Measurements from ENCODE around the gene TOR2A. TPM values are rescaled to one million over a fixed set of nuclear protein-coding genes. Genes with fewer than 3 reads are reported as not detected.

Gene TOR2A
- total RNA-seq, 1 experiment from 2014 or later: 16.4 TPM

DNA sequence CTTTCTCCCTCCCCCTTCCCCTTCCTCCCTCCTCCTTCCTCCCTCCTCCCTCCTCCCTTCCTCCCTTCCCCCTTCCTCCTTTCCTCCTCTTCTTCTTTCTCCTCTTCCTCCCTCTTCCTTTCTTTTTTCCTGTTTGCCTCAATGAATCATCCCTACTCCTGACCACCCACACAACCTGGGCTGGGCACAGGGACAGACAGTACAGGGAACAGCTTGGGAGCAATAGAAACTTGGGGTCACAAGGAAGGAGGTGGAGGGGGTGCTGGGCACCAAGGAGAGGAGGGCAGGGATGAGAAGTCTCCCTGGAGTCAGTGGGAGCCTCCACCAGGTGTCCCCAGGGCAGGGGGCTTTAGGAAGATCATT lies 14.2 kb downstream of the TOR2A start:
- peak overlapping the region; percentile 37; the same call in 1 of the 2 replicates for H3K27ac ChIP-seq

DNA sequence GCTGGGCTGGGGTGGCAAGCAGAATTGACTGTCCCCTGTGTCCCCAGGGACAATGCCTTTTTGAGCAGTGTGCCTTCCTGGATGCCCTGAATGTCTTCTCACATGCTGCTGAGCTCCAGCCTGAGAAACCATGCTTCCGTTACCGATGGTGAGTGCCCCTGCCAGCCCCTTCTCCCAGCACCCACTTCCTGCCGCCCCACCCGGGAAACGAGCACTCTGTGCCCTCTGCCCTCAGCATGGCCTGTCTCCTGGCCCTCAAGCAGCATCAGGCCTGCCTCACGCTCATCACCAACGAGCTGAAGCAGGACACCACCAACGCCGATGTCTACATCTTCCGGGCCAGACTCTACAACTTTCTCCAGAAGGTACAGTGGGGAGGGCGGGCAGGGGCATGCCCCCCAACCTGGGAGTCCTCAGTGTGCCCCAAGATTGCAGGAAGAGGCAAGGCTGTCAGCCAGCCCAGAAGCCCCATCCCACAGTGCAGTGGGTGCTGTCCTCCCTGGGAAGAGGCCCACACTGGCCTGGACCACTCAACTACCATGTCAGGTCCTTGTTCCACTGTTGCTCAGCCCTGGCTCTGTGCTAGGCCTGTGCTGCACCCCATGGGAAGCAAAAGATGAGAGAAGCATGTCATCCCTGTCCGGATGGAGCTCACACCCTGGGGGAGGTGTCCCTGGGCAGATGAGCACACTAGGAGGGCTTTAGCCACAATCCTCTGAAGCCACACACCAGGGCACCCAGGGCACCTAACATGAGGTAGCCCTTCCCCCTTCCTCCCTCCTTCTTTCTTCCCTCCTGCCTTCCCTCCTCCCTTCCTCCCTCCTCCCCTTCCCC lies 14.8 kb downstream of the TOR2A start:
- Histone ChIP-seq H3K4me1 (replicated peaks; ENCODE audit: insufficient read depth) (peaks cover 16% of the 10 kb centered on the region), H3K4me2 (no peak overlapping the region), H3K79me2 (ENCODE audit: low read depth) (no peaks in the 10 kb centered on the region), H3K9me3 (ENCODE audit: insufficient read depth, low read depth) (no peaks in the 10 kb centered on the region), H3K9me2 (ENCODE audit: insufficient read depth) (no peaks in the 10 kb centered on the region), H3K27ac (no peak overlapping the region), H3K27me3 (ENCODE audit: insufficient read depth, low read depth) (no peaks in the 10 kb centered on the region), H2AFZ (no peak overlapping the region), H3K36me3 (ENCODE audit: low read depth) (no peaks in the 10 kb centered on the region), H3F3A (ENCODE audit: insufficient read depth, low read depth) (peaks cover 27% of the 10 kb centered on the region), H4K20me1 (ENCODE audit: insufficient read depth) (no peaks in the 10 kb centered on the region), H3K4me3 (no peak overlapping the region)
- POLR2A ChIA-PET (ENCODE audit: unreplicated experiment): interaction anchor here (0.7 kb wide), 1 partner anchor 78 kb away, joined by 14 read pairs; no protein-coding TSS in a partner anchor
- DNase-seq: no peak
- CTCF ChIA-PET: no interaction called here
- intact Hi-C loops (cut with micrococcal nuclease; ENCODE audit: unreplicated experiment): loop anchor here (5.0 to 10.0 kb wide), 2 partner anchors 108 to 495 kb away; partner anchors contain the start of gene STXBP1
- no TSS peak for BruUV-seq (replicated peaks)
- TF ChIP-seq, protein P1, sequence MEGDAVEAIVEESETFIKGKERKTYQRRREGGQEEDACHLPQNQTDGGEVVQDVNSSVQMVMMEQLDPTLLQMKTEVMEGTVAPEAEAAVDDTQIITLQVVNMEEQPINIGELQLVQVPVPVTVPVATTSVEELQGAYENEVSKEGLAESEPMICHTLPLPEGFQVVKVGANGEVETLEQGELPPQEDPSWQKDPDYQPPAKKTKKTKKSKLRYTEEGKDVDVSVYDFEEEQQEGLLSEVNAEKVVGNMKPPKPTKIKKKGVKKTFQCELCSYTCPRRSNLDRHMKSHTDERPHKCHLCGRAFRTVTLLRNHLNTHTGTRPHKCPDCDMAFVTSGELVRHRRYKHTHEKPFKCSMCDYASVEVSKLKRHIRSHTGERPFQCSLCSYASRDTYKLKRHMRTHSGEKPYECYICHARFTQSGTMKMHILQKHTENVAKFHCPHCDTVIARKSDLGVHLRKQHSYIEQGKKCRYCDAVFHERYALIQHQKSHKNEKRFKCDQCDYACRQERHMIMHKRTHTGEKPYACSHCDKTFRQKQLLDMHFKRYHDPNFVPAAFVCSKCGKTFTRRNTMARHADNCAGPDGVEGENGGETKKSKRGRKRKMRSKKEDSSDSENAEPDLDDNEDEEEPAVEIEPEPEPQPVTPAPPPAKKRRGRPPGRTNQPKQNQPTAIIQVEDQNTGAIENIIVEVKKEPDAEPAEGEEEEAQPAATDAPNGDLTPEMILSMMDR (conservative IDR thresholded peaks at IDR 0.05): no peak
- no peak for TF ChIP-seq EZH2 (IDR thresholded peaks at IDR 0.05; ENCODE audit: low read depth)

More for the DNA sequence above, 14.2 kb downstream of the TOR2A start:
- TF ChIP-seq, protein P1 (conservative IDR thresholded peaks at IDR 0.05): no peak
- no peak for TF ChIP-seq EZH2 (IDR thresholded peaks at IDR 0.05; ENCODE audit: low read depth)
- no TSS peak for BruUV-seq (replicated peaks)
- ChIA-PET POLR2A (ENCODE audit: unreplicated experiment) (interaction anchor here (0.6 kb wide), 1 partner anchor 276 kb away, joined by 7 read pairs; no protein-coding TSS in a partner anchor), CTCF (interaction anchor here (0.6 to 0.7 kb wide), 2 partner anchors 117 to 409 kb away, joined by 5 to 9 read pairs; no protein-coding TSS in a partner anchor)
- H3K36me3 ChIP-seq (ENCODE audit: low read depth): no peaks in the 10 kb centered on the region
- peaks cover 27% of the 10 kb centered on the region for H3F3A ChIP-seq (ENCODE audit: insufficient read depth, low read depth)
- H3K4me3 ChIP-seq: no peak overlapping the region
- no peak overlapping the region for H2AFZ ChIP-seq
- H4K20me1 ChIP-seq (ENCODE audit: insufficient read depth): no peaks in the 10 kb centered on the region
- no peak for DNase-seq
- H3K4me1 ChIP-seq (replicated peaks; ENCODE audit: insufficient read depth): peaks cover 16% of the 10 kb centered on the region
- no peaks in the 10 kb centered on the region for H3K9me2 ChIP-seq (ENCODE audit: insufficient read depth)
- intact Hi-C loops (cut with micrococcal nuclease; ENCODE audit: unreplicated experiment): loop anchor here (5.0 to 10.0 kb wide), 2 partner anchors 109 to 496 kb away; partner anchors contain the start of gene STXBP1
- H3K9me3 ChIP-seq (ENCODE audit: insufficient read depth, low read depth): no peaks in the 10 kb centered on the region
- no peaks in the 10 kb centered on the region for H3K27me3 ChIP-seq (ENCODE audit: insufficient read depth, low read depth)
- no peaks in the 10 kb centered on the region for H3K79me2 ChIP-seq (ENCODE audit: low read depth)
- H3K4me2 ChIP-seq: peak overlapping the region; percentile 49

DNA sequence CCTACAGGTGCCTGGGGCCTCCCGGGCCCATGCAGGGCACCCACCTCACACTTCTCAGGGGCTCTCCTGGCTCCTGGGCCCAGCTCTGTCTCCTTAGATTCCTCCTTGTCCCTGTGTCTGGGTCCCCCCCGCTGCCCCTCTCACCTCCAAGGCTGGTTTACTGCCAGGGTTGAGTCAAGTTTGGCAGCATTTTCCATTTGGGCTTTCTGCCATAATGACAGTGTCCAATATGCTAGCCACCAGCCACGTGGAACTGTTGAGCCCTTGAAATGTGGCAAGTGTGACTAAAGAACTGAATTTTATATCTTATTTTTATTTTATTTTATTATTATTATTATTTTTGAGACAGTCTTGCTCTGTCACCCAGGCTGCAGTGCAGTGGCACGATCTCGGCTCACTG lies 17.3 kb downstream of the TOR2A start:
- peaks cover 11% of the 10 kb centered on the region; the same call in 1 of the 2 replicates for H4K20me1 ChIP-seq (ENCODE audit: insufficient read depth)
- H3K27me3 ChIP-seq (ENCODE audit: insufficient read depth, low read depth): no peaks in the 10 kb centered on the region
- DNase-seq: no peak
- H3K9me2 ChIP-seq (ENCODE audit: insufficient read depth): no peaks in the 10 kb centered on the region
- POLR2A ChIA-PET (ENCODE audit: unreplicated experiment): no interaction called here
- TF ChIP-seq EZH2 (IDR thresholded peaks at IDR 0.05; ENCODE audit: low read depth): no peak
- TF ChIP-seq, protein P1 (conservative IDR thresholded peaks at IDR 0.05): no peak
- intact Hi-C loops (cut with micrococcal nuclease; ENCODE audit: unreplicated experiment): no loop called here
- no peak overlapping the region for H3K4me2 ChIP-seq
- H3K36me3 ChIP-seq (ENCODE audit: low read depth): no peaks in the 10 kb centered on the region
- no peak overlapping the region for H3K27ac ChIP-seq
- H3K9me3 ChIP-seq (ENCODE audit: insufficient read depth, low read depth): no peaks in the 10 kb centered on the region
- peaks cover 16% of the 10 kb centered on the region for H3F3A ChIP-seq (ENCODE audit: insufficient read depth, low read depth)
- no TSS peak for BruUV-seq (replicated peaks)
- H2AFZ ChIP-seq: no peak overlapping the region
- CTCF ChIA-PET: no interaction called here
- H3K4me1 ChIP-seq (replicated peaks; ENCODE audit: insufficient read depth): peaks cover 20% of the 10 kb centered on the region
- no peak overlapping the region for H3K4me3 ChIP-seq
- H3K79me2 ChIP-seq (ENCODE audit: low read depth): peaks cover 10% of the 10 kb centered on the region; the same call in 1 of the 2 replicates
